ENCODE data around the gene KDM3B.

- no peak for TF ChIP-seq CTCF (IDR thresholded peaks at IDR 0.05; ENCODE audit: low read depth, low read length, poor library complexity, severe bottlenecking)
- no peak for TF ChIP-seq EZH2phosphoT487 (IDR thresholded peaks at IDR 0.05; ENCODE audit: borderline replicate concordance, low read length)
These were observed 114.6 kb downstream of the KDM3B start for GRCh38 chr5:138466900-138467710.
